Panc1 (cell line): Measurements from ENCODE around the gene KCNG2. TPM values are rescaled to one million over a fixed set of nuclear protein-coding genes. Genes with fewer than 3 reads are reported as not detected.

Experiments
- ATAC-seq: fragments of 200-7000 bp; cut with Tn5 transposase; 2 replicates; pipeline ENCODE4 v1.9.1; 2020; ENCODE audit warnings: mild to moderate bottlenecking, moderate library complexity
- BruUV-seq: library from RNA; stranded (reverse); fragments of 400-500 nt; replicated peaks from 2 replicates; lab custom pipeline; 2021; lab: Mats Ljungman, UMichigan
- CTCF ChIA-PET: fragments of 300-600 bp; sonication (Branson Sonifier 250); formaldehyde crosslinking; loops from one replicate; lab custom pipeline; 2022; ENCODE audit warnings: antibody characterized with exemption; lab: Charles Lee
- POLR2A ChIA-PET: fragments of 300-600 bp; sonication (Branson Sonifier 250); formaldehyde crosslinking; loops from one replicate; lab custom pipeline; 2022; ENCODE audit warnings: antibody characterized with exemption; lab: Charles Lee
- DNase-seq: peaks from one replicate; pipeline ENCODE4 v3.0.0-alpha.2; 2010; ENCODE audit warnings: low read depth, low spot score
- H3K27ac ChIP-seq: 2 replicates; pipeline ENCODE4 v1.5.1; 2011; ENCODE audit warnings: mild to moderate bottlenecking, low read length, inconsistent platforms
- H3K27me3 ChIP-seq: fragments of 200-500 bp; sonication (Bioruptor generic); 2 replicates; pipeline ENCODE4 v1.6.0; 2014; ENCODE audit warnings: low read length, inconsistent platforms; ENCODE audit not compliant: control insufficient read depth, insufficient read depth
- H3K36me3 ChIP-seq: fragments of 200-500 bp; sonication (Bioruptor generic); 2 replicates; pipeline ENCODE4 v1.5.1; 2014; ENCODE audit warnings: inconsistent platforms, mild to moderate bottlenecking, low read length, moderate library complexity; ENCODE audit not compliant: control insufficient read depth, insufficient read depth
- H3K4me1 ChIP-seq: 2 replicates; pipeline ENCODE4 v1.5.1; 2011; ENCODE audit warnings: inconsistent platforms, mild to moderate bottlenecking, low read length, moderate library complexity; ENCODE audit not compliant: control insufficient read depth, insufficient read depth
- H3K4me3 ChIP-seq, 2 experiments: 2 replicates each; pipeline ENCODE4 v1.5.1; 2011 to 2012; ENCODE audit warnings: low read depth in 2 of 2, low read length in 2 of 2, mild to moderate bottlenecking in 2 of 2, inconsistent platforms in 1 of 2, moderate library complexity in 1 of 2
- H3K9me3 ChIP-seq: fragments of 200-500 bp; sonication (Bioruptor generic); 2 replicates; pipeline ENCODE4 v1.5.1; 2014; ENCODE audit warnings: low read depth, mild to moderate bottlenecking, inconsistent platforms, low read length, moderate library complexity; ENCODE audit not compliant: control insufficient read depth, insufficient read depth
- CTCF ChIP-seq: fragments of 450-650 bp; IDR thresholded peaks from 2 replicates; pipeline ENCODE4 v1.5.1; 2017; ENCODE audit warnings: mild to moderate bottlenecking
- POLR2AphosphoS5 ChIP-seq: IDR thresholded peaks from 2 replicates; pipeline ENCODE4 v1.6.1; 2012; ENCODE audit warnings: mild to moderate bottlenecking, low read depth, low read length, moderate library complexity
- REST ChIP-seq, 2 experiments: IDR thresholded peaks; 2 replicates each; pipeline ENCODE4 v1.6.1; 2011 to 2012; ENCODE audit warnings: low read depth in 2 of 2, control low read depth in 1 of 2, low read length in 1 of 2, mild to moderate bottlenecking in 1 of 2, moderate library complexity in 1 of 2; ENCODE audit not compliant: insufficient read depth in 1 of 2
- SIN3A ChIP-seq: IDR thresholded peaks from 2 replicates; pipeline ENCODE4 v1.6.1; 2012; ENCODE audit warnings: low read depth, mild to moderate bottlenecking, low read length, moderate library complexity, borderline replicate concordance; ENCODE audit not compliant: insufficient read depth
- TCF7L2 ChIP-seq: IDR thresholded peaks from 2 replicates; pipeline ENCODE4 v1.6.1; 2011; ENCODE audit warnings: mild to moderate bottlenecking, low read depth, low read length, inconsistent platforms
- in situ Hi-C: cut with HindIII; loops from 2 replicates; pipeline ENCODE4 v1.10.0; 2016; ENCODE audit warnings: low sequenced_read_pairs, low pct_unique_long_range_greater_than_20kb
- intact Hi-C: fragments of 100-400 bp; cut with micrococcal nuclease; formaldehyde crosslinking; loops from one replicate; pipeline ENCODE4 v1.10.0; 2022; ENCODE audit not compliant: unreplicated experiment
- total RNA-seq: library from RNA; stranded (reverse); gene quantifications from one replicate; pipeline ENCODE4 v1.2.1, GENCODE V29; 2021; ENCODE audit not compliant: unreplicated experiment

Gene KCNG2
- total RNA-seq, 1 experiment from 2014 or later, result not detected

- H3K36me3 ChIP-seq, result no peaks in the 10 kb centered on the region
- H3K27me3 ChIP-seq, result no peaks in the 10 kb centered on the region
- DNase-seq (no peak), ATAC-seq (no peak)
- no TSS peak for BruUV-seq
- peaks cover 35% of the 10 kb centered on the region for H3K9me3 ChIP-seq
- ChIA-PET POLR2A (no interaction called here), CTCF (no interaction called here)
- intact Hi-C loops, result no loop called here
- no peak overlapping the region for H3K4me3 ChIP-seq
- TF ChIP-seq POLR2AphosphoS5, result no peak
- TF ChIP-seq REST (IDR thresholded peaks at IDR 0.05; ENCODE audit: insufficient read depth in 1 of 2, low read depth in 2 of 2, low read length in 1 of 2), result no peak
- no peak for TF ChIP-seq TCF7L2
- no peak for TF ChIP-seq CTCF
- no peak for TF ChIP-seq SIN3A
- H3K4me1 ChIP-seq, result 0 out of 2 replicates have a peak, but pooled peaks cover 3% of the 10 kb centered on the region
- no peak overlapping the region for H3K27ac ChIP-seq
- in situ Hi-C loops, result no loop called here
These were observed 137.8 kb downstream of the KCNG2 start for GRCh38 chr18:79935499-79935898.

GRCh38 chr18:79935925-79936324 lies 138.2 kb downstream of the KCNG2 start:
- Histone ChIP-seq H3K36me3 (no peaks in the 10 kb centered on the region), H3K27ac (no peak overlapping the region), H3K27me3 (no peaks in the 10 kb centered on the region), H3K4me3 (no peak overlapping the region), H3K4me1 (0 out of 2 replicates have a peak, but pooled peaks cover 3% of the 10 kb centered on the region), H3K9me3 (peaks cover 31% of the 10 kb centered on the region)
- ChIA-PET POLR2A (no interaction called here), CTCF (no interaction called here)
- BruUV-seq, result no TSS peak
- in situ Hi-C loops, result no loop called here
- TF ChIP-seq REST (IDR thresholded peaks at IDR 0.05; ENCODE audit: insufficient read depth in 1 of 2, low read depth in 2 of 2, low read length in 1 of 2), result no peak
- TF ChIP-seq TCF7L2, result no peak
- TF ChIP-seq CTCF, result no peak
- TF ChIP-seq SIN3A, result no peak
- no peak for TF ChIP-seq POLR2AphosphoS5
- DNase-seq (no peak), ATAC-seq (no peak)
- intact Hi-C loops, result no loop called here
